DND-41 (cell line): ENCODE measurements around the gene KLF3.

ENCODE experiments used
- EZH2 ChIP-seq: IDR thresholded peaks from 3 replicates; pipeline ENCODE4 v1.6.1; 2012; ENCODE audit warnings: borderline replicate concordance, low read depth, mild to moderate bottlenecking, moderate library complexity, low read length, inconsistent platforms; ENCODE audit not compliant: severe bottlenecking
- TF ChIP-seq, protein P1 (sequence below): IDR thresholded peaks from 2 replicates; pipeline ENCODE4 v1.5.1; 2012; ENCODE audit warnings: borderline replicate concordance, low read length, moderate library complexity, mild to moderate bottlenecking; ENCODE audit not compliant: poor library complexity, severe bottlenecking; ENCODE audit errors: extremely low read depth

GRCh38 chr4:38692421-38692820 lies 28.4 kb downstream of the KLF3 start:
- TF ChIP-seq, protein P1, sequence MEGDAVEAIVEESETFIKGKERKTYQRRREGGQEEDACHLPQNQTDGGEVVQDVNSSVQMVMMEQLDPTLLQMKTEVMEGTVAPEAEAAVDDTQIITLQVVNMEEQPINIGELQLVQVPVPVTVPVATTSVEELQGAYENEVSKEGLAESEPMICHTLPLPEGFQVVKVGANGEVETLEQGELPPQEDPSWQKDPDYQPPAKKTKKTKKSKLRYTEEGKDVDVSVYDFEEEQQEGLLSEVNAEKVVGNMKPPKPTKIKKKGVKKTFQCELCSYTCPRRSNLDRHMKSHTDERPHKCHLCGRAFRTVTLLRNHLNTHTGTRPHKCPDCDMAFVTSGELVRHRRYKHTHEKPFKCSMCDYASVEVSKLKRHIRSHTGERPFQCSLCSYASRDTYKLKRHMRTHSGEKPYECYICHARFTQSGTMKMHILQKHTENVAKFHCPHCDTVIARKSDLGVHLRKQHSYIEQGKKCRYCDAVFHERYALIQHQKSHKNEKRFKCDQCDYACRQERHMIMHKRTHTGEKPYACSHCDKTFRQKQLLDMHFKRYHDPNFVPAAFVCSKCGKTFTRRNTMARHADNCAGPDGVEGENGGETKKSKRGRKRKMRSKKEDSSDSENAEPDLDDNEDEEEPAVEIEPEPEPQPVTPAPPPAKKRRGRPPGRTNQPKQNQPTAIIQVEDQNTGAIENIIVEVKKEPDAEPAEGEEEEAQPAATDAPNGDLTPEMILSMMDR, result no peak
- TF ChIP-seq EZH2, result no peak
